Tibial nerve (tissue), 4 donors: ENCODE results near the gene VLDLR.

ENCODE experiments used
- CTCF ChIP-seq, 5 experiments: fragments of 200-600 bp in 3 of 5; fragments of 450-650 bp in 2 of 5; sonication (generic) in 3 of 5; IDR thresholded peaks; one replicate each; pipeline ENCODE4 v1.5.1; 2016 to 2019; ENCODE audit warnings: antibody characterized with exemption in 5 of 5, mild to moderate bottlenecking in 3 of 5, moderate library complexity in 2 of 5
- EP300 ChIP-seq, 2 donors: sonication (generic); formaldehyde crosslinking; IDR thresholded peaks; one replicate each; pipeline ENCODE4 v1.6.1; 2017; ENCODE audit warnings: antibody characterized with exemption in 2 of 2, mild to moderate bottlenecking in 1 of 2
- POLR2A ChIP-seq, 2 donors: fragments of 450-650 bp; IDR thresholded peaks; one replicate each; pipeline ENCODE4 v1.6.1; 2017; ENCODE audit warnings: antibody characterized with exemption in 2 of 2, mild to moderate bottlenecking in 2 of 2, moderate library complexity in 2 of 2

GRCh38 chr9:2673161-2673560 lies 51.6 kb downstream of the VLDLR start:
- TF ChIP-seq CTCF (IDR thresholded peaks at IDR 0.05) (no peak), POLR2A (IDR thresholded peaks at IDR 0.05) (no peak), EP300 (IDR thresholded peaks at IDR 0.05) (no peak)
